ENCODE data around the gene CCDC170.

The CCDC170 gene

DNA sequence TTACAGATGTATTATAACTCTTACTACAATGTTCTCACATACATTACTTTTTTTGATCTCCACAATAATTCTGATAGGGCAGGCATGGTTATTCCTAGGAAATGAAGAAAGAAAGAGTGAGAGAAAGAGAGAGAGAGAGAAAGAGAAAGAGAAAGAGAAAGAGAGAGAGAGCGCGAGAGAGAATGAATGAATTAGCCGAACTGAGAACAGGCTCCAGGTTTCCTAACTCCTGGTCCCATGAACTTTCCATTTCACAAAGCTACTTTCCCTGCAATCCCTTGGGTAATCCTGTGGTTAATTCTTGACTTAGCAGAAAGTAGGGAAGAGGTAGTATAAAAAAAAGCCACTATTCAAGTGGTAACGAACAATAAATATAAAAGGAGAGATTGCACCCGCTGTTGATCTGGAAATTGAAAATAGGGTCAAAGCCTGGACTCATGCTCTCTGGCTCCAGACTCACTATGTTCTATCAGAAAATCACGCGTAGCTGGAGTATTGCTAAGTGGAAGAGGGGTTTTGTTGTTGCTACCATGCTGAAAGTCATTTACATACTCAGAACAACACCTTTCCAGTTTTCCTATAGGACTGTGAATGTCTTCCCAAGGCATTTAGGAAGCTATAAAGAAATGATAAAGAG, 131.2 kb downstream of the CCDC170 start:
- no peaks in the 10 kb centered on the region for H3K36me3 ChIP-seq (ENCODE audit: insufficient read depth, low read length)
- H3K9ac ChIP-seq (ENCODE audit: low read length): no peak overlapping the region
- H3K4me2 ChIP-seq (ENCODE audit: low read length): no peak overlapping the region
- H3K9me3 ChIP-seq (ENCODE audit: low read length): no peaks in the 10 kb centered on the region
- no peaks in the 10 kb centered on the region for H3K4me1 ChIP-seq (ENCODE audit: insufficient read depth, low read length, severe bottlenecking)
- H3F3A ChIP-seq (ENCODE audit: insufficient read depth, low read length): no peaks in the 10 kb centered on the region
- H3K27ac ChIP-seq (ENCODE audit: low read depth, low read length, poor library complexity, severe bottlenecking): no peak overlapping the region
- H4K20me1 ChIP-seq (ENCODE audit: insufficient read depth, low read length): no peaks in the 10 kb centered on the region
- no peak overlapping the region for H2AFZ ChIP-seq (ENCODE audit: low read length)
- no peaks in the 10 kb centered on the region for H3K27me3 ChIP-seq (ENCODE audit: insufficient read depth, low read length)
- no peak overlapping the region for H3K4me3 ChIP-seq (ENCODE audit: low read depth, low read length, poor library complexity, severe bottlenecking)
- H3K9me2 ChIP-seq (ENCODE audit: low read depth, low read length): no peaks in the 10 kb centered on the region
- H3K79me2 ChIP-seq (ENCODE audit: insufficient read depth, low read length): no peaks in the 10 kb centered on the region
- TF ChIP-seq EZH2 (IDR thresholded peaks at IDR 0.05; ENCODE audit: borderline replicate concordance, low read length): no peak
- TF ChIP-seq, protein P1, sequence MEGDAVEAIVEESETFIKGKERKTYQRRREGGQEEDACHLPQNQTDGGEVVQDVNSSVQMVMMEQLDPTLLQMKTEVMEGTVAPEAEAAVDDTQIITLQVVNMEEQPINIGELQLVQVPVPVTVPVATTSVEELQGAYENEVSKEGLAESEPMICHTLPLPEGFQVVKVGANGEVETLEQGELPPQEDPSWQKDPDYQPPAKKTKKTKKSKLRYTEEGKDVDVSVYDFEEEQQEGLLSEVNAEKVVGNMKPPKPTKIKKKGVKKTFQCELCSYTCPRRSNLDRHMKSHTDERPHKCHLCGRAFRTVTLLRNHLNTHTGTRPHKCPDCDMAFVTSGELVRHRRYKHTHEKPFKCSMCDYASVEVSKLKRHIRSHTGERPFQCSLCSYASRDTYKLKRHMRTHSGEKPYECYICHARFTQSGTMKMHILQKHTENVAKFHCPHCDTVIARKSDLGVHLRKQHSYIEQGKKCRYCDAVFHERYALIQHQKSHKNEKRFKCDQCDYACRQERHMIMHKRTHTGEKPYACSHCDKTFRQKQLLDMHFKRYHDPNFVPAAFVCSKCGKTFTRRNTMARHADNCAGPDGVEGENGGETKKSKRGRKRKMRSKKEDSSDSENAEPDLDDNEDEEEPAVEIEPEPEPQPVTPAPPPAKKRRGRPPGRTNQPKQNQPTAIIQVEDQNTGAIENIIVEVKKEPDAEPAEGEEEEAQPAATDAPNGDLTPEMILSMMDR (IDR thresholded peaks at IDR 0.05; ENCODE audit: low read length): no peak

- no peak overlapping the region for H3K27ac ChIP-seq (ENCODE audit: low read depth, low read length, poor library complexity, severe bottlenecking)
- H3K79me2 ChIP-seq (ENCODE audit: insufficient read depth, low read length): no peaks in the 10 kb centered on the region
- H3K27me3 ChIP-seq (ENCODE audit: insufficient read depth, low read length): no peaks in the 10 kb centered on the region
- H3K9ac ChIP-seq (ENCODE audit: low read length): no peak overlapping the region
- H3K4me2 ChIP-seq (ENCODE audit: low read length): no peak overlapping the region
- H3F3A ChIP-seq (ENCODE audit: insufficient read depth, low read length): no peaks in the 10 kb centered on the region
- H2AFZ ChIP-seq (ENCODE audit: low read length): no peak overlapping the region
- no peaks in the 10 kb centered on the region for H3K36me3 ChIP-seq (ENCODE audit: insufficient read depth, low read length)
- no peaks in the 10 kb centered on the region for H3K4me1 ChIP-seq (ENCODE audit: insufficient read depth, low read length, severe bottlenecking)
- no peaks in the 10 kb centered on the region for H3K9me2 ChIP-seq (ENCODE audit: low read depth, low read length)
- no peak overlapping the region for H3K4me3 ChIP-seq (ENCODE audit: low read depth, low read length, poor library complexity, severe bottlenecking)
- no peaks in the 10 kb centered on the region for H4K20me1 ChIP-seq (ENCODE audit: insufficient read depth, low read length)
- no peaks in the 10 kb centered on the region for H3K9me3 ChIP-seq (ENCODE audit: low read length)
- no peak for TF ChIP-seq EZH2 (IDR thresholded peaks at IDR 0.05; ENCODE audit: borderline replicate concordance, low read length)
Measured at GRCh38 chr6:151627689-151628444, 134.1 kb downstream of the CCDC170 start.

DNA sequence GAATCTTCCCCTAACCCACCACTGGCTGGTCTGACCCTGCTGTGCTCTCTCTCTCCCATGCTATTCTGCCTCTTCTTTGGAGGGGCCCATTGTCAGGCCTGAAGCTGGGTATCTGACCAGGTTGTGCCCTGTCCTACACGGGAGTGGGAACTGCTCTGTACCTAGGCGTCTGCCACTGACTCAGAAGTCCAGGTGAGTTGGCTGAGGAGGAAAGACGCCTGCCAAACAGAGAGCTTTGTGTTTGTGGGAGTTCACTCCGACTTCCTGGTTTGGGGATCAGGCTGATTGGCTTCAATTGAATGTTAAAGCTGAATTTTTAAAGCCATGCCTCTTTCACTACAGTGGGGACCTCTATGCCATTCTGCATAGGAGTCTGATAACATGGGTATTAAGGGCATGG, 136.0 kb downstream of the CCDC170 start:
- TF ChIP-seq, protein P1 (IDR thresholded peaks at IDR 0.05; ENCODE audit: low read length): no peak
- Histone ChIP-seq H4K20me1 (ENCODE audit: insufficient read depth, low read length) (no peaks in the 10 kb centered on the region), H3K27me3 (ENCODE audit: insufficient read depth, low read length) (no peaks in the 10 kb centered on the region), H3K36me3 (ENCODE audit: insufficient read depth, low read length) (no peaks in the 10 kb centered on the region), H3K4me2 (ENCODE audit: low read length) (no peak overlapping the region), H3K79me2 (ENCODE audit: insufficient read depth, low read length) (no peaks in the 10 kb centered on the region), H3K4me3 (ENCODE audit: low read depth, low read length, poor library complexity, severe bottlenecking) (no peak overlapping the region), H3K9me3 (ENCODE audit: low read length) (no peaks in the 10 kb centered on the region), H3K4me1 (ENCODE audit: insufficient read depth, low read length, severe bottlenecking) (no peaks in the 10 kb centered on the region), H3K27ac (ENCODE audit: low read depth, low read length, poor library complexity, severe bottlenecking) (no peak overlapping the region), H3K9me2 (ENCODE audit: low read depth, low read length) (no peaks in the 10 kb centered on the region), H2AFZ (ENCODE audit: low read length) (no peak overlapping the region), H3F3A (ENCODE audit: insufficient read depth, low read length) (no peaks in the 10 kb centered on the region), H3K9ac (ENCODE audit: low read length) (no peak overlapping the region)
